ENCODE results near the gene NANOS3.

Gene NANOS3

DNA sequence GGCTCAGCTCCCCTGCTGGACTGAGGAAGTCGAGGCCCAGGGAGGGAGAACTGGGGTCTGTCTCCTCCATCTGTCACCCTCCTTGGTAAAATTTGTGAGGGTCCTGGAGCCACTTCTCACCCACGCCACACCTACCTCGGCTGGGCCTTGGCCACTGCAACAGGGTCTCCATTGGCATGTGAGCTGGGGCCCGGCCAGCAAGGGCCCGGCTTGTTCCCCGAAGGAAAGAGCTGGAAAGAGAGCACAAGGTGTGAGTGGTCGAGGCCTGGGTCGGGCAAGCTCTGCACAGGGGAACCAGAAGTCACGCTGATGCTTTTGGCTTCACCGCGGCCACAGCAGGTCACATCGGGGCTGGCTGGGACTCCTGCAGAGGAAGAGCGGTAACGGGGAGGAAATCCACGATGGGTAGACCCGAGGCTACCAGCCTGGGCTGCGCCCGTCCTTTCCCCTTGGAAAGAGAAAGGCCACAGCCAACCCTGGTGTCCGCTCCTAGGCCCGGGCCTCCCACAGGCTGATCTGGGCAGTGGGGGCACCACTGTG lies 9.0 kb downstream of the NANOS3 start:
- DNase-seq (ENCODE audit: low read depth), result no peak

DNA sequence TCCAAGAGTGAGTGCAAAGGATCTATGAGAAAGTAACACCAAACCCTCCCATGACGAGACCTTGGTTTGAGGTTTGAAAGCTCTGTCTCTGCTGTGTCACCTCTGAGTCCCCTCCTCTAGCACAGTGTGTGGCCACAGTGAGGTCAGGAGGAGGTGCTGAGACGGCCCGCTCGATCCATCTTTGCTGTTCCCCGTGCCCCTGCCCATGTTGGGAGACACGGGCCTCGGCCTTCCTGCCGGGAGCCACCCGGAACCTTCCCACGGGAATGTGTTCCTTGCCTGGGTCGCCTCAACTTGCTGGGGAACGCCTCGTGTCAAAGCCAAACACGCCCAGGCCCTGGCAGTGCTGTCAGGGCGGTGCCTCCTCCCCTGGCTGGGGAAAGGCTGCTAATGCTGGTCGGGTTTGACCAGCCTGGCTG lies 10.1 kb downstream of the NANOS3 start:
- no peak for DNase-seq (ENCODE audit: low read depth)

DNA sequence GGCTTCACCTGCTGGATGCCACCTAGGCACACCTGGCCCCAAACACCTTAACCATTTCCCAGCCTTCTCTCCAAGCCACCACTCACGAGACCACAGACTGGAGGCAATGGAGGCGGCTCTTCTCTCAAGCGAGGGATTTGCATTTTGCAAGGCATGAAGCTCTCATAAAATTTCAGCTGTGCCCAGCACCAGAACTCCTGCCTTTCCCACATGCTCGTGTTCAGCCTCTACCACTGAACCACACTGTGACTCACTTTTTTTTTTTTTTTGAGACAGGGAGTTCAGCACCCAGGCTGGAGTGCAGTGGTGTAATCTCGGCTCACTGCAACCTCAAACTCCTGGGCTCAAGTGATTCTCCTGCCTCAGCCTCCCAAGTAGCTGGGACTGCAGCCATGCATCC lies 10.6 kb downstream of the NANOS3 start:
- no peak for DNase-seq (ENCODE audit: low read depth)

DNA sequence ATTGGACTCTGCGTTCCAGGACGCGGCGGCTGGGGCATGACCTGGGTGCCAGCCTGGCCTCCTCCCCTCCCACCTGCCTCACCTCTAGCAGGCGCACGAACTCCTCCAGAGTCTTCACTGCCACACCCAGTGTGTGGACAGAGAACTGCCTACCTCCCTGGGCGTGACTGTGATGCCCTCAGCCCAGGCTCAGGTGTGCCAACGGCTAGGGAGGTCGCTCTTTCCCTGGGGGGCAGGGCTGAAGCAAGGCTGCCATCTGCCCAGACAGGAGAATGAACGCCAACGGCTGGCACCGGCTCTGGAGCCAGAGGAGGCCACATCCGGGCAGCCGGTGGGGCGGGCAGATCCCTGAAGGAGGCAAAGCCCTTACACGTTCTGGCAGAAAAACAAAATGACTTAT lies 11.3 kb downstream of the NANOS3 start:
- no peak for DNase-seq (ENCODE audit: low read depth)

DNA sequence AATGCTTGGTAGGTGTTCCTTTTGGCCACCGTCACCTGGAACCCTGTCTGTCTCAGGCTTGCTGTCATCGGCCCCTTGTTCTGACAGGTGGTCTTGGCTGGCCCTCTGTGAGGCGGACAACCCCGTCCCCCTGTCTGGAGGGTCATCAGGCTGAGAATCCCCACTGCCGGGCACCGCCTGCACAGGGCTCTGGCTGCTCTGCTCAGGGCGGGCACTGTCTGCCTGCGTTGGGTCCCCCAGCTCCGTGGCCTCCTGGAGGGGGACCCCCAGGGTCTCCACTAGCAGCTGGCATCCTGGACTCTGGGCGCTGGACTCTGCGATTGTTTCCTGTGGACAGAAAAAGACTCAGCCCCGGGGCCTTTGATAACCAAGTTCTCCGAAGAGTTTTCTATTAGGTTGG lies 13.2 kb downstream of the NANOS3 start:
- DNase-seq (ENCODE audit: low read depth), result no peak

DNA sequence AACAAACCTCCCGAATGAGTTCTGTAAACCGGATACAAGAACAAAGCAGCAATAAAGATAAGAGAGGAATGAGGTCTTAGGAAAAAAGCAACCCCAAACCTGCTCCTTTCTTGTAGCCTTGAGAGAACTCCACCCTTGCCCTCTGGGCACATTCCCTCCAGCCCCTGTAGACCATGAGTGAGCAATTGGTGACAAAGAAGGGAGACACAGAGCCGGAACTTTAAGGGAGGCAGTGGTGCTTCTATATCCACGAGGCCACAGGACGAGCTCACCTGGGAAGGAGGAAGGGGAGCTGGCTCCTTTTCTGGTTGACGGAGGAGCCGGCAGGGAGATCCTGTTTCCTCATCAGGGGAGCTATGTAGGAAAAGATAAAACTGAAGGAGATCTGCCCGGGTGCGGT lies 15.9 kb downstream of the NANOS3 start:
- DNase-seq (ENCODE audit: low read depth), result no peak

DNA sequence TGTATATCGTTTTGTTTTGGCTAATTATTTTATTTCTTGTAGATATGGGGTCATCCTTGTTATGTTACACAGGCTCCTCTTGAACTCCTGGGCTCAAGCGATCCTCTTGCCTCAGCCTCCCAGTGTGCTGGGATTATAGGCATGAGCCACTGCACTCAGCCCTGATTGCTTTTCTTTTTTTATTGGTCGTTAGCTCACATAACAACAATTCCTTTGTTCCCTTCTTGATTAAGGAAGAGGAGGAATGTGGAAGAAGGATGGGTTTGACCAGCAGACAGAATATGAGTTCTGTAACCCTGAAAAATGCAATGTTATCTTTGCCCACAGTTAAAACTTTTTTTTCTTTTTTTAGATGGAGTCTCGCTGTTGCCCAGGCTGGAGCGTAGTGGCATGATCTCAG lies 17.6 kb downstream of the NANOS3 start:
- DNase-seq (ENCODE audit: low read depth), result no peak

DNA sequence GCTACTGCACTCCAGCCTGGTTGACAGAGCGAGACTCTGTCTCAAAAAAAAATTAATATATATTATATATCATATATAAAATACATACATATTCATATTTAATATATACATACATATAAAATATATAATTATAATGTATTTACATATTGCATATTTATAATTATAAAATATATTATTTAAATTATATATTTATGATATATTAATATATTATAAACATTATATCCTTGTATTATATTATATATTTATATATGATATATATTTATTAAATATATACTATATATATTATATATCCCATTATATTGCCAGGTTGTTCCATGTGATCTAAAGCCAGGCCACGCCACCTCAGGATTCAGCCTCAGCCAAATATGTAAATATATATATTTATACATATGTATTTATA lies 19.3 kb downstream of the NANOS3 start:
- no peak for DNase-seq (ENCODE audit: low read depth)

DNA sequence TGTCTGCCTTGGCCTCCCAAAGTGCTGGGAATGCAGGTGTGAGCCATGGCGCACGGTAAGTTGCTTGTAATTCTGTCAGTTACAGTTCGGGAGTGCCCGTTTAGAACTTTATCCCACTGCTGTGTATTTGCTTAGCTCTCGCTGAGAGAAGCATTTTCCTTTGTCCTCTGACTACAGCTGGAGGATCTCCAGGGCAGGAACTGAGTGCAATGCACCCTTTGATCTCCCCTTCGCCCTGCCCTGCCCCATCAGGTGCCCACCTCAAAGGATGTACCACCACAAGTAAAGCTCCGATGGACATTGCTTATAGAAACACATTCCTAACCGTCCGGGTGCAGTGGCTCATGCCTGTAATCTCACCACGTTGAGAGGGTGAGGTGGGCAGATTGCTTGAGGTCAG lies 22.5 kb downstream of the NANOS3 start:
- DNase-seq (ENCODE audit: low read depth), result no peak

DNA sequence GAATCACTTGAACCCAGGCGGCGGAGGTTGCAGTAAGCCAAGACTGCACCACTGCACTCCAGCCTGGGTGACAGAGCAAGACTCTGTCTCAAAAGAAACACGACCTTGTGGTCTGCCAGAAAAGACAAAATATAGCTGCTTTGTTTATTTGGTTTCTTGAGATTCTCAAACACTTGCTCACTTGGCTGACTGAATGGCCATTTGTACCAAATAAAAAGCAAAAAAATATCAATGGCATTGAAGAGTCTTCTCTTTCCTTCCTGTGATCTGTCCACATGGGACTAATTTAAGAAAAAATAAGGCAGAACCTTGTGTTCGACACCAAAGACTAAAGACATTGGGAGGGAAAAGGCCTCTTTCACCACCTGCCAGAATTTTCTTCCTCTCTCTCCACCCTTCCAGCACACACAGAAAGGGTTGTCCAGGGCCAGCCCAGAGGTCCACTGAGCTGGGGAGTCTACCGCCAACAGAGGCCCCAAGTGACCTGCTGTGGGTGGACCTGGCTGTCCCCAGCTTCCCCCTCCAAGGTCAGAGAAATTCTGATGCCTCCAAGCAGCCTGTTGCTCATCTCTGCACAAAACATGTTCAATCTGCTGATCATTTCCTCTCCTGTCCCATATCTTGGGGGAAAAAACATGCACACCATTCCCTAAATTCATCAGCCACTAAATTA lies 23.1 kb downstream of the NANOS3 start:
- no peak for DNase-seq (ENCODE audit: low read depth)

DNA sequence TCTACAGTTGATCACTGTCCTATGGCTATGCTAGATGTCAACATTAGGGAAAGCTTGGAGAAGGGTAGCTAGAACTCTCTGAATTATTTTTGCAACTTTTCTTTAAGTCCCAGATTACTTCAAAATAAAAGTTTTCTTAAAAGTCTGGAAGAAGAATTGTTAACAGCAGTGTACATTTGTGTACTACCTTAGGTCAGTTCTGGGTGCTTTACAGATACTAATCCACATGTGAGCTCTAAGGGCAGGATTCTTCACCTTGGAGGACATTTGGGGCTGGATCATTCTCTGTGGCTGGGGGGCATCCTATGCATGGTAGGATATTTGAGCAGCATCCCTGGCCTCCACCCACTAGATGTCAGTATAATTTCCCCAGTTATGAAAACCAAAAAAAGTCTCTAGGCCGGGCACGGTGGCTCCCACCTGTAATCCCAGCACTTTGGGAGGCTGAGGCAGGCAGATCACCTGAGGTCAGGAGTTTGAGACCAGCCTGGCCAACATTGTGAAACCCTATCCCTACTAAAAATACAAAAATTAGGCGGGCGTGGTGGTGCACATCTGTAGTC lies 26.1 kb downstream of the NANOS3 start:
- DNase-seq (ENCODE audit: low read depth), result no peak

DNA sequence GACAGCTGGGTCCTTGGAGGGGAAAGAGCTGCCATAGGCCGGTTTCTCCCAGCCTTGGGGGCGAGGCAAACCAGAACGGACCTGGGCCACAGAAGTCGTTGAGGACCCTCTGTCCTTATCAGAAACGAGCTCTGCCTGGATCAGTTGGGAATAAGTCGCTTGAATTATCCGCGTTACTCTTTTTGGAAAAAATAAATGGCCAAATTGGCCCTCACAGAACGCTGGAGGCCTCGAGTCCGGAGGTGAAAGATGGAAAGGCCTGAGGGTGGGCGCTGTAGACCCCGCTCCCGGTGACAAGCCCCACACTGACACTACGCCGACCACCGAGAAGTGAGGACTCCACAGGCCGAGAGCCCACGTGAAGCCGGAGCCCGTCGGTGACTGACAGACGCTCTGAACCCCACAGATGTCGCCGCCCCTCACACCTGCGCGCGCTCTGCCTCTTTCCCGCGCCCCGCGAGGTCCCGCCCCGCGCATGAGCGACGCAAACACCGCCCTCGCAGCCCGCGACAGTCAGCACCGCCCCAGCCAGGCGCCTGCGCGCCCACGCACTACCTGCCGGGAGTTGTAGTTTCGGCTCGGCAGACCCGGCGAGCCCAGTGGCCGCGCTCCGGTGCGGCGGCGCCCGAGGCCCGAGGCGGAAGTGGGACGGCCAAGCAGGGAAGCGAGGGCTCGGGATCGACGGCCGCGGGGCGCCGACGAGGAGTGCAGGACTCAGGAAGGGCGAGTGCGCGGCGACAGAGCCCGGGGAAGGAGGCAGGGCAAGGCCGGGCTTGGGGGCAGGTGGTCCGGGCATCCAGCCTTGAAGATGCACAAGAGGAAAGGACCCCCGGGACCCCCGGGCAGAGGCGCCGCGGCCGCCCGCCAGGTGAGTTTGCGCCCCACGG lies 28.9 kb downstream of the NANOS3 start, which contains the start of the genes BRME1 and CC2D1A:
TSS of gene BRME1 (minus strand) at position 484 of the 887 bp plus-strand sequence. CDS start 1,225 bp downstream, outside the sequence.
TSS of gene CC2D1A (plus strand) at position 568 of the 887 bp plus-strand sequence. CDS start at position 809, 241 bp downstream.
- DNase-seq (ENCODE audit: low read depth), result peak; percentile 90

DNA sequence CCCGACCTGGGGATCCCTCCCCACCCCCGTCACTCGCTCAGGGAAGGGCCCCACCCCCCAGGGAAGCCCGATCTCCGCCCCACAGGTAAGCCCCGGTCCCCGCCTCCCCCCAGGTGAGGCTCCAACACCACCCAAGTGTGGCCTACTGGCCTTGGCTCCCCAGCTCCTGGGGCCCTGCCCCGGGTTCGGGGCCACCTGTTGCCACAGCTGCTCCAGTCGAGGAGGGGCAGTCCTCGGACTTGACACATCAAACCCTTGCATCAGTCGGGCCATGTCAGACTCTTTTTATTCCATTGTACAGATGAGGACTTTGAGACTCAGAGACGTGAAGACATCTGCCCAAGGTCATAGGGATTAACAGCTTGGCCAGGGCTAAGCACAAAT lies 29.6 kb downstream of the NANOS3 start:
- DNase-seq (ENCODE audit: low read depth), result peak; percentile 26

DNA sequence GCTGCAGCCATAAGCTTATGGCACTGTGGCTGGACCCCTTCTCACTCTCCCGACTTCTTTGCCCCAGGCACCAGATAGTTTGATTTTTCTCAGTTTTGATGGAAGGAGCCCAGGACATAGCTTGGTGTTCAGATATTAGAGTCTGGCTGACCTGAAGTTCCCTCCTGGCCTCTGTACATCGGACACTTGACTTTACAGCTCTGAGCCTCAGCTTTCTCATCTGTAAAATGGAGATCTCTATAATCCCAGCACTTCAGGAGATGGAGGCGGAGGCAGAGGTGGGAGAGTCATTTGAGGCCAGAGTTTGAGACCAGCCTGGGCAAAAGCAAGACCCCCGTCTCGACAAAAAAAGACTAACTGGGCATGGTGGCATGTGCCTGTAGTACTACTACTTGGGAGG lies 30.0 kb downstream of the NANOS3 start:
- no peak for DNase-seq (ENCODE audit: low read depth)

DNA sequence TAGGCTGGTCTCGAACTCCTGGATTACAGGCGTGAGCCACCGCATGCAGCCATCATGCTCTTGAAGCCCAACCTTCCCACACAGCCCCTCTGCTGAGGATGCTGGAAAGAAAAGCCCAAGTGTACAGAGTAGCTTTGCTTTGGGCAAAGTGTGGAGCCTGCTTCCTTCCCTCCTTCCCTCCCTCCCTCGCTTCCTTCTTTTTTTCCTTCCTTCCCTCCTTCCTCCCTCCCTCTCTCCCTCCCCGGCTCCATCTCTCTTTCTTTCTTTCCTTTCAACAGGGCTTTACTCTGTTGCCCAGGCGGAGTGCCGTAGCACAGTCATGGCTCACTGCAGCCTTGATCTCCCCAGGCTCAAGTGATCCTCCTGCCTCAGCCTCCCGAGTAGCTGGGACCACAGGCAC lies 31.7 kb downstream of the NANOS3 start:
- no peak for DNase-seq (ENCODE audit: low read depth)

DNA sequence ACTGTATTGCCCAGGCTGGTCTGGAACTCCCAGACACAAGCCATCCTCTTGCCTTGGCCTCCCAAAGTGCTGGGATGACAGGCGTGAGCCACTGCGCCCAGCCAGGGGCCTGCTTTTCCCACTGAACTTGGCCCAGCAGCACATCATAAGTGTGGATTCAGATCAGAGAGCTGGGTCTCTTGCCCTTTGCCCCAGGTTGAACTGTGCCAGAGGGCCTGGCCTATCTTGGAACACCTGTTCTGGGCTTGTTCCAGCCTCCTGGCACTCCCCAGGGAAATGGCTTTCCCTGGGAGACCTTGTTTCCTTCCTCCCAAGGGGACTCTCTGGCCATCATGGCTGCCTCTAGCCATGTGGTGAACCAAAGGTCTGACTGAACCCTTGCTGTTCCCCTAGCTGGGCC lies 32.5 kb downstream of the NANOS3 start:
- DNase-seq (ENCODE audit: low read depth), result no peak

DNA sequence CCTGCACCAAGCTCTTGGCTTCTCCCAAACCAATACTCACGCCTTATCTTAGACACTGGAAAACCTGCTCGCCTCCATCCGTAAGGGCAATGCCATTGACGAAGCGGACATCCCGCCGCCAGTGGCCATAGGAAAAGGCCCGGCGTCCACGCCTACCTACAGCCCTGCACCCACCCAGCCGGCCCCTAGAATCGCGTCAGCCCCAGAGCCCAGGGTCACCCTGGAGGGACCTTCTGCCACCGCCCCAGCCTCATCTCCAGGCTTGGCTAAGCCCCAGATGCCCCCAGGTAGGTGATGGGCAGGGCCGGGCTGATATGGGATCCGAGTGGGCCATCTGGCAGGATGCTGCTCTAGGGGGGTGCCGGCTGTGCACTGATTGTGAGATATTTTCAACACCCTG lies 36.4 kb downstream of the NANOS3 start:
- no peak for DNase-seq (ENCODE audit: low read depth)

DNA sequence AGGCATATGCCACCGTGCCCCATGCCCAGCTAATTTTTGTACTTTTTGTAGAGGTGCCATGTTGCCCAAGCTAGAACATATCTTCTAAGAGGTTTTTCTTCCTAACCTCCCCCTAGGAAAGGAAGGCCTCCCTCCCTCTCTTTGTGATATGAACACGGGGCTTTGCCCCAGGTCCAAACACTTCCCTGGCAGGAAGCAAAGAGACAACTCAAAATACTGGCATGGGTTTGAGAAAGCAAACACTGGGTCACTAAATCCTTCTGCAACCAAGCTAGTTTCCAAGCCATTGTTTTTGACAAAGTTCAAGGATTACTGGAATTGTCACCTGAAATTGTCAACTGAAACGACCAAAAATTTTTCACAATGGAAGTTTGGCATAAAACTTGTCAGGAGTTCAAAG lies 37.8 kb downstream of the NANOS3 start:
- DNase-seq (ENCODE audit: low read depth), result no peak

DNA sequence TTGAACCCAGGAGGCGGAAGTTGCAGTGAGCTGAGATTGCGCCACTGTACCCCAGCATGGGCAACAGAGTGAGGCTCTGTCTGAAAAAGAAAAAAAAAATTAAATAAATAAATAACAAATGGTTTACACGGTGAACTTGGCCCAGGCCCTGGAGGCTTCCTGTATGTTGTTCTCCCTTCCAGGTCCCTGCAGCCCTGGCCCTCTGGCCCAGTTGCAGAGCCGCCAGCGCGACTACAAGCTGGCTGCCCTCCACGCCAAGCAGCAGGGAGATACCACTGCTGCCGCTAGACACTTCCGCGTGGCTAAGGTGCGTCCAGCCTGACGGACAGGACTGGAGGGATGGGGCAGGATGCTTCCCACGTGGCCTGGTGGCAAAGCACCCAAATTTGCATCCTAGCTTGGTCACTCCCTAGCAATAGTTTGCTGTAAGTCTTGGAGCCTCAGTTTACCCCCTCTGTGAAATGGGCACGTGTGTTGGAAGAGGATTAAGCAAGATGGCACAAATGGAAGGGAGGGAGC lies 41.0 kb downstream of the NANOS3 start:
- DNase-seq (ENCODE audit: low read depth), result no peak

DNA sequence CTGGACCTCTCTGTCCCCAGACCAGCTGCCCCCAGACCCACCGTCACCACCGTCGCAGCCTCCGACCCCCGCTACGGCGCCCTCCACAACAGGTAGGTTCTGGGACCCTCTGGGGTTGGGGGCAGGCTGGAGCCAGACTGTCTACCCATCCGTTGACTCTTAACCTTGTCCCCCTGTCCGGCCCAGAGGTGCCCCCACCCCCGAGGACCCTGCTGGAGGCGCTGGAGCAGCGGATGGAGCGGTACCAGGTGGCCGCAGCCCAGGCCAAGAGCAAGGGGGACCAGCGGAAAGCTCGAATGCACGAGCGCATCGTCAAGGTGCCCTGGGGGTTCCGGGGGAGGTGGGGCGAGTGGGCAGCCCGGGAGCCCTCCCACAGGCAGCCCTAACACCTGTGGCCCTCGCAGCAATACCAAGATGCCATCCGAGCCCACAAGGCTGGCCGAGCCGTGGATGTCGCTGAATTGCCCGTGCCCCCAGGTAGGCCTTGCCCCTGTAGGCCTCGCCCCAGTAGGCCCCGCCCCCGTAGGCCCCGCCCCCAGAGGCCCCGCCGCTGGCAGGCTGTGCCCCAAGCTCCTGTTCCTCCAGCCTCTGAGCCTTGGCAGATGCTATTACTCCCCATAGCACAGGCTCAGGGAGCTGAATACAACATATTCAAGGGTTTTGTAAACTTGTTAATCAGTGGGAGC lies 41.9 kb downstream of the NANOS3 start:
- no peak for DNase-seq (ENCODE audit: low read depth)

DNA sequence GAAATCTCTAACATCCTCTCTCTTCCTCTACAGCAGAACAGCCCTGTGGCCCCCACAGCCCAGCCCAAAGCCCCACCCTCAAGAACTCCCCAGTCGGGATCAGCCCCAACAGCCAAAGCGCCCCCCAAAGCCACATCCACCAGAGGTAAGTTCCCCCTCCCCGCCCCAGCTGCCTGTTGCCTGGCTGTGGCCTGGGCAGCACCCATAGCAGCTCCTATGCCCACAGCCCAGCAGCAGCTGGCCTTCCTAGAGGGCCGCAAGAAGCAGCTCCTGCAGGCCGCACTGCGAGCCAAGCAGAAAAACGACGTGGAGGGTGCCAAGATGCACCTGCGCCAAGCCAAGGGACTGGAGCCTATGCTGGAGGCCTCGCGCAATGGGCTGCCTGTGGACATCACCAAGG lies 43.6 kb downstream of the NANOS3 start:
- DNase-seq (ENCODE audit: low read depth), result no peak
